ENCODE measurements around the gene TCP11L1. TPM values are rescaled to one million over a fixed set of nuclear protein-coding genes. Genes with fewer than 3 reads are reported as not detected.

TCP11L1 gene
- total RNA-seq, 2 experiments from 2014 or later = 7.9 to 8.8 TPM

GRCh38 chr11:33052231-33052630 lies 12.9 kb downstream of the TCP11L1 start:
- H3K27me3 Mint-ChIP-seq = no peaks in the 10 kb centered on the region
- no peak for DNase-seq
- no peak overlapping the region for H3K4me3 Mint-ChIP-seq
- no peaks in the 10 kb centered on the region for H3K9me3 Mint-ChIP-seq (ENCODE audit: low read depth)
- ChIA-PET CTCF (interaction anchor here (1.1 to 1.2 kb wide), 3 partner anchors 12 to 183 kb away, joined by 3 read pairs; no protein-coding TSS in a partner anchor), POLR2A (no interaction called here)
- H3K36me3 Mint-ChIP-seq (ENCODE audit: low read depth) = peaks cover 25% of the 10 kb centered on the region
- no peaks in the 10 kb centered on the region for H3K4me1 Mint-ChIP-seq
- intact Hi-C loops (cut with DNase I, micrococcal nuclease) = no loop called here
- no peak for ATAC-seq
- no peak overlapping the region for H3K27ac Mint-ChIP-seq

GRCh38 chr11:33055375-33055774 lies 16.0 kb downstream of the TCP11L1 start:
- ChIA-PET CTCF (interaction anchor here (0.6 to 1.4 kb wide), 4 partner anchors 10 to 772 kb away, joined by 3 to 4 read pairs (median 4); no protein-coding TSS in a partner anchor), POLR2A (no interaction called here)
- Mint-ChIP-seq H3K27ac (no peak overlapping the region), H3K4me1 (peaks cover 1% of the 10 kb centered on the region), H3K36me3 (ENCODE audit: low read depth) (peaks cover 32% of the 10 kb centered on the region), H3K9me3 (ENCODE audit: low read depth) (no peaks in the 10 kb centered on the region), H3K27me3 (no peaks in the 10 kb centered on the region), H3K4me3 (no peak overlapping the region)
- ATAC-seq (no peak), DNase-seq (no peak)
- intact Hi-C loops (cut with DNase I, micrococcal nuclease) = no loop called here

- peaks cover 14% of the 10 kb centered on the region for H3K4me1 Mint-ChIP-seq
- no peak overlapping the region for H3K4me3 Mint-ChIP-seq
- no peaks in the 10 kb centered on the region for H3K27me3 Mint-ChIP-seq
- H3K27ac Mint-ChIP-seq = no peak overlapping the region
- no peak for ATAC-seq
- H3K9me3 Mint-ChIP-seq (ENCODE audit: low read depth) = no peaks in the 10 kb centered on the region
- no peak for DNase-seq
- ChIA-PET CTCF (interaction anchor here (0.9 to 1.0 kb wide), 3 partner anchors 36 to 96 kb away, joined by 3 to 4 read pairs (median 3); no protein-coding TSS in a partner anchor), POLR2A (no interaction called here)
- peaks cover 43% of the 10 kb centered on the region for H3K36me3 Mint-ChIP-seq (ENCODE audit: low read depth)
- intact Hi-C loops (cut with DNase I, micrococcal nuclease) = no loop called here
Observed at GRCh38 chr11:33057284-33057683, 17.9 kb downstream of the TCP11L1 start.

DNA sequence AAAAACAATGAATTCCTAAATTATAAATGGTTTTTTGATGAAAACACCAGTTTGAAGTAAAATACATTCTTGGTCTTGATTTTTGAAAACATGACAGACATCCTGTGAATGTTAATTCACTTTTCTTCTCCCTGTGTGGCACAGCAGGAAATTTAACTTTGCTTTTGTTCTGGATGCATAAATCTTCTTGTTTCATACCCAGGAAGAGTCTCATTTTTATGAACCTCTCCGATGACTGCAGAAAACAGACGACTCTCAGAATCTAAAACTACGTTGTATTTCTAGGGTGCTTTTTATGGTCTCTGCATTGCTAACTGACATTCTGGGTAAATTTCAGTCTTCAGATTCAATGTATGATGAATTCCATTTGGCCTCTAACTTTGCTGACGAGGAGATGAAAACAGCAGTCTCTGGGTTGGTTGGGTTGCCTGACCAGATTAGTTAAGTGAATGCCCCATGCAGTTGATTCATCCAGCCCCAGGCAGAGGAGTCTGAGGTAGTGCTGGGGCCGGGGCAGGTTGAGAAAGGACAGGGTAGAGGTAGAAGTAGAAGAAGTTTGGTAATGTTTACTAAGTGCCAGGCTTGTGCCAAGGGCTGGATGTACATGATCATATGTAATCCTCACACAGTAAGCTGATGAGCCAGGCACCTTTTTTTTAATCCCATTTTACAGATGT lies 20.1 kb downstream of the TCP11L1 start:
- ChIA-PET POLR2A (no interaction called here), CTCF (interaction anchor here (0.9 to 7.6 kb wide), 4 partner anchors 16 to 102 kb away, joined by 3 to 96 read pairs (median 4); no protein-coding TSS in a partner anchor)
- H3K27me3 Mint-ChIP-seq = no peaks in the 10 kb centered on the region
- H3K27ac Mint-ChIP-seq = no peak overlapping the region
- H3K4me3 Mint-ChIP-seq = no peak overlapping the region
- H3K36me3 Mint-ChIP-seq (ENCODE audit: low read depth) = peaks cover 50% of the 10 kb centered on the region
- no peak for ATAC-seq
- intact Hi-C loops (cut with DNase I, micrococcal nuclease) = loop anchor here (5.0 to 10.0 kb wide), 3 partner anchors 167 to 345 kb away; partner anchors contain the start of gene QSER1 (in 1 of the 2)
- DNase-seq = no peak
- H3K9me3 Mint-ChIP-seq (ENCODE audit: low read depth) = no peaks in the 10 kb centered on the region
- peaks cover 36% of the 10 kb centered on the region for H3K4me1 Mint-ChIP-seq

GRCh38 chr11:33060271-33060670 lies 20.9 kb downstream of the TCP11L1 start:
- CTCF ChIA-PET = interaction anchor here (0.9 to 7.6 kb wide), 4 partner anchors 17 to 177 kb away, joined by 3 to 96 read pairs (median 4); no protein-coding TSS in a partner anchor
- H3K27ac Mint-ChIP-seq = no peak overlapping the region

DNA sequence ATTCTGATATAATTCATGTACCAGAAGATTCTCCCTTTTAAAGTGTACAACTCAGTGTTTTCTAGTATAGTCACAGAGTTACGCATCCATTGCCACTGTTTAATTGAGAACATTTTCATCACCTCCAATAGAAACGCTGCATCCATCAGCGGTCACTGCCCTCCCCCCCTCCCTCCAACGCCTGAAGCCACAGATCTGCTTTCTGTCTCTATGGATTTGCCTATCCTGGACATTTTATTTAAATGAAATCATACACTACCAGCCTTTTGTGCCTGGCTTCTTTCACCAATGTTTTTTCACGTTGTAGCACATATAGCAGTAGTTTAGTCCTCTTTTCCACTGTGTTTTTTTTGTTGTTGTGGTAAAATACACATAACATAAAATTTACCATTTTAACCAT lies 22.8 kb downstream of the TCP11L1 start:
- Mint-ChIP-seq H3K4me1 (peaks cover 49% of the 10 kb centered on the region), H3K4me3 (no peak overlapping the region), H3K27ac (no peak overlapping the region), H3K9me3 (ENCODE audit: low read depth) (no peaks in the 10 kb centered on the region), H3K36me3 (ENCODE audit: low read depth) (peaks cover 54% of the 10 kb centered on the region), H3K27me3 (no peaks in the 10 kb centered on the region)
- no peak for ATAC-seq
- intact Hi-C loops (cut with DNase I, micrococcal nuclease) = loop anchor here (5.0 to 10.0 kb wide), 3 partner anchors 170 to 347 kb away; partner anchors contain the start of gene QSER1 (in 1 of the 2)
- POLR2A ChIA-PET = interaction anchor here (1.7 kb wide), 1 partner anchor 19 kb away, joined by 6 read pairs; no protein-coding TSS in a partner anchor
- DNase-seq = no peak
- CTCF ChIA-PET = interaction anchor here (0.8 to 7.6 kb wide), 5 partner anchors 93 to 167 kb away, joined by 3 to 96 read pairs (median 4); no protein-coding TSS in a partner anchor

More at GRCh38 chr11:33060271-33060670, 20.9 kb downstream of the TCP11L1 start:
- no peak for ATAC-seq
- Mint-ChIP-seq H3K4me1 (peaks cover 44% of the 10 kb centered on the region), H3K4me3 (no peak overlapping the region), H3K9me3 (ENCODE audit: low read depth) (no peaks in the 10 kb centered on the region), H3K36me3 (ENCODE audit: low read depth) (peaks cover 50% of the 10 kb centered on the region), H3K27me3 (no peaks in the 10 kb centered on the region)
- POLR2A ChIA-PET = no interaction called here
- intact Hi-C loops (cut with DNase I, micrococcal nuclease) = loop anchor here (5.0 to 10.0 kb wide), 3 partner anchors 168 to 345 kb away; partner anchors contain the start of gene QSER1 (in 1 of the 2)
- DNase-seq = no peak

GRCh38 chr11:33063326-33063881 lies 24.0 kb downstream of the TCP11L1 start:
- Mint-ChIP-seq H3K4me1 (peaks cover 49% of the 10 kb centered on the region), H3K36me3 (ENCODE audit: low read depth) (peaks cover 50% of the 10 kb centered on the region), H3K4me3 (no peak overlapping the region), H3K27ac (peak overlapping the region; percentile 48), H3K9me3 (ENCODE audit: low read depth) (no peaks in the 10 kb centered on the region), H3K27me3 (no peaks in the 10 kb centered on the region)
- ATAC-seq = peak; percentile 72
- POLR2A ChIA-PET = interaction anchor here (0.7 to 1.7 kb wide), 5 partner anchors 20 to 97 kb away, joined by 3 to 7 read pairs (median 6); partner anchors contain the start of gene TCP11L1
- CTCF ChIA-PET = interaction anchor here (0.6 to 7.6 kb wide), 26 partner anchors 10 to 346 kb away, joined by 3 to 96 read pairs (median 4); no protein-coding TSS in a partner anchor
- intact Hi-C loops (cut with DNase I, micrococcal nuclease) = loop anchor here (1.0 to 10.0 kb wide), 5 partner anchors 23 to 349 kb away; partner anchors contain the start of gene QSER1 (in 1 of the 2)
- DNase-seq = no peak

GRCh38 chr11:33064033-33064825 lies 24.9 kb downstream of the TCP11L1 start:
- H3K27me3 Mint-ChIP-seq = no peaks in the 10 kb centered on the region
- intact Hi-C loops (cut with DNase I, micrococcal nuclease) = loop anchor here (5.0 to 10.0 kb wide), 3 partner anchors 172 to 349 kb away; partner anchors contain the start of gene QSER1 (in 1 of the 2)
- ChIA-PET CTCF (interaction anchor here (0.6 to 7.6 kb wide), 25 partner anchors 11 to 346 kb away, joined by 3 to 96 read pairs (median 4); no protein-coding TSS in a partner anchor), POLR2A (interaction anchor here (0.6 to 1.7 kb wide), 4 partner anchors 21 to 87 kb away, joined by 3 to 6 read pairs (median 5); no protein-coding TSS in a partner anchor)
- H3K4me1 Mint-ChIP-seq = peaks cover 49% of the 10 kb centered on the region
- no peaks in the 10 kb centered on the region for H3K9me3 Mint-ChIP-seq (ENCODE audit: low read depth)
- H3K27ac Mint-ChIP-seq = no peak overlapping the region
- DNase-seq (no peak), ATAC-seq (no peak)
- H3K4me3 Mint-ChIP-seq = no peak overlapping the region
- H3K36me3 Mint-ChIP-seq (ENCODE audit: low read depth) = peaks cover 47% of the 10 kb centered on the region

DNA sequence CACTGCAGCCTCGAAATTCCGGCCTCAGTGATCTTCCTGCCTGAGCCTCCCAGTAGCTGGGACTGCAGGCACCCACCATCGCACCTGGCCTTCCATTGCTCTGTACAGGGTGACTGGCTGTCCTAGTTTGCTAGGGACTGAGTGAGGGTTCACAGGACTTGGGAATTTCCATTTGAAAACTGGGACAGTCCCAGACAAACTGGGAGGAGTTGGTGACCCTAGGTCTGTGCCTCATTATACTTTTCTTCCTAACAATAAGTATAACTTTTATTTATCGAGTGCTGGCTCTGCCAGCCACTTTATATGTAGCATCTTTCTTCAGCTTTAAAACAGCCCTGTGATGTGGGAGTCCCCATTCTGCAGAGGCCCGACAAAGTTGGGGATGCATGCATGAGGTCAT lies 25.5 kb downstream of the TCP11L1 start:
- Mint-ChIP-seq H3K36me3 (ENCODE audit: low read depth) (peaks cover 41% of the 10 kb centered on the region), H3K27ac (no peak overlapping the region), H3K27me3 (no peaks in the 10 kb centered on the region), H3K4me3 (no peak overlapping the region), H3K9me3 (ENCODE audit: low read depth) (no peaks in the 10 kb centered on the region), H3K4me1 (peaks cover 49% of the 10 kb centered on the region)
- POLR2A ChIA-PET = interaction anchor here (0.6 kb wide), 1 partner anchor 88 kb away, joined by 4 read pairs; no protein-coding TSS in a partner anchor
- CTCF ChIA-PET = interaction anchor here (0.6 to 7.6 kb wide), 35 partner anchors 10 to 325 kb away, joined by 3 to 96 read pairs (median 4); partner anchors contain the start of genes DEPDC7 and TCP11L1
- intact Hi-C loops (cut with DNase I, micrococcal nuclease) = loop anchor here (1.0 to 10.0 kb wide), 6 partner anchors 105 to 350 kb away; partner anchors contain the start of gene QSER1 (in 2 of the 2)
- no peak for ATAC-seq
- DNase-seq = no peak

DNA sequence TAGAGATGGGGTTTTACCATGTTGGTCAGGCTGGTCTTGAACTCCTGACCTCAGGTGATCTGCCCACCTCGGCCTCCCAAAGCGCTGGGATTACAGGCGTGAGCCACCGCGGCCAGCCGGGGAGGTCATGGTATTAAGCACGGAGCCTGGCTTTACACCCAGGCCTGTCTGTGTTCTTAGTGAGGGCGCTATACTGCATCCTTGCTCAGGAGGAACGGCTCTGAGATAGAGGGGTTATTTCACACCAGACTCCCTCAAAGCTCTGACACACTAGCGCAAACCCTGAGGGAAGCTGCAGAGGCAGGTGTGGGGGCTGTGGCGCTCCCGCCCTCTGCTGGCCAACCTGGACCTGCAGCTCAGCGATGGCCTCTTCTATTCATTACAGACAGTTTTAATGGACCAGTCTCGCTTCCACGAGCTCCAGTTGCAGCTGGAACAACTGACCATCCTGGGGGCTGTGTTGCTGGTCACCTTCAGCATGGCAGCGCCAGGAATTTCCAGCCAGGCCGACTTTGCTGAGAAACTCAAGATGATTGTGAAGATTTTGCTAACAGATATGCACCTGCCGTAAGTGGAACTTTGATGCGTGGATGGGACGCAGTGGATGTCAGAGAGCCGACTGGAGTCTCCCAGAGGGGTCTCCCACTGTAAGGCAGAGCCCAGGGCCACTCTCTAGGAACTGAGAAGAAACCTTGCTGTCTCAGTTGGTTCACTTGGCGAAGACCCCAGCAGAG lies 26.2 kb downstream of the TCP11L1 start:
- Mint-ChIP-seq H3K36me3 (ENCODE audit: low read depth) (peaks cover 39% of the 10 kb centered on the region), H3K9me3 (ENCODE audit: low read depth) (no peaks in the 10 kb centered on the region), H3K4me3 (no peak overlapping the region), H3K27ac (no peak overlapping the region), H3K27me3 (no peaks in the 10 kb centered on the region), H3K4me1 (peaks cover 45% of the 10 kb centered on the region)
- POLR2A ChIA-PET = interaction anchor here (1.1 kb wide), 1 partner anchor 22 kb away, joined by 3 read pairs; no protein-coding TSS in a partner anchor
- CTCF ChIA-PET = interaction anchor here (0.5 to 7.6 kb wide), 50 partner anchors 9 to 324 kb away, joined by 3 to 96 read pairs (median 4); partner anchors contain the start of genes DEPDC7 and TCP11L1
- ATAC-seq = peak; percentile 76
- intact Hi-C loops (cut with DNase I, micrococcal nuclease) = loop anchor here (1.0 to 10.0 kb wide), 4 partner anchors 105 to 351 kb away; partner anchors contain the start of gene QSER1 (in 1 of the 2)
- DNase-seq = peak; percentile 87

Data from activated CD4-positive, alpha-beta T cell treated with anti-CD3 and anti-CD28 coated beads for 36 hours (primary cell).